Activated effector memory CD4-positive, alpha-beta T cell treated with anti-CD3 and anti-CD28 coated beads, Interleukin-2, amount 50 U/mL, for 16 hours (primary cell): ENCODE measurements around the gene SV2B.

ENCODE experiments used
- DNase-seq: peaks from one replicate; pipeline ENCODE4 v3.0.0-alpha.2; 2020

SV2B gene

GRCh38 chr15:91193378-91193720 lies 93.3 kb downstream of the SV2B start:
- DNase-seq, result no peak

- DNase-seq, result no peak
Measured at GRCh38 chr15:91196127-91196526, 96.1 kb downstream of the SV2B start.

- DNase-seq, result no peak
Measured at GRCh38 chr15:91196768-91197167, 96.7 kb downstream of the SV2B start.

GRCh38 chr15:91199511-91199910 lies 99.5 kb downstream of the SV2B start:
- no peak for DNase-seq

- DNase-seq, result no peak
Measured at GRCh38 chr15:91200101-91200754, 100.2 kb downstream of the SV2B start.

- DNase-seq, result no peak
Measured at GRCh38 chr15:91202510-91203102, 102.5 kb downstream of the SV2B start.

GRCh38 chr15:91203619-91204203 lies 103.7 kb downstream of the SV2B start:
- no peak for DNase-seq

GRCh38 chr15:91208371-91208770 lies 108.3 kb downstream of the SV2B start:
- no peak for DNase-seq

GRCh38 chr15:91209318-91209717 lies 109.3 kb downstream of the SV2B start:
- no peak for DNase-seq

GRCh38 chr15:91209726-91210125 lies 109.7 kb downstream of the SV2B start:
- no peak for DNase-seq

GRCh38 chr15:91214675-91215590 lies 114.9 kb downstream of the SV2B start:
- DNase-seq, result no peak

GRCh38 chr15:91216000-91216399 lies 115.9 kb downstream of the SV2B start:
- no peak for DNase-seq

GRCh38 chr15:91219206-91219605 lies 119.1 kb downstream of the SV2B start:
- no peak for DNase-seq

GRCh38 chr15:91222052-91222451 lies 122.0 kb downstream of the SV2B start:
- no peak for DNase-seq

- no peak for DNase-seq
Measured at GRCh38 chr15:91223863-91224262, 123.8 kb downstream of the SV2B start.

GRCh38 chr15:91224755-91225380 lies 124.8 kb downstream of the SV2B start:
- DNase-seq, result no peak

GRCh38 chr15:91225741-91226140 lies 125.7 kb downstream of the SV2B start:
- no peak for DNase-seq

- DNase-seq, result no peak
Measured at GRCh38 chr15:91227117-91227516, 127.1 kb downstream of the SV2B start.

- no peak for DNase-seq
Measured at GRCh38 chr15:91227766-91228165, 127.7 kb downstream of the SV2B start.

GRCh38 chr15:91228383-91228782 lies 128.3 kb downstream of the SV2B start:
- no peak for DNase-seq

- no peak for DNase-seq
Measured at GRCh38 chr15:91228890-91229289, 128.8 kb downstream of the SV2B start.

GRCh38 chr15:91231703-91232102 lies 131.6 kb downstream of the SV2B start:
- no peak for DNase-seq

GRCh38 chr15:91234759-91235158 lies 134.7 kb downstream of the SV2B start:
- DNase-seq, result no peak
